Stimulated activated naive CD8-positive, alpha-beta T cell treated with anti-CD3 and anti-CD28 coated beads, Interleukin-15, amount 100 ng/mL, for 72 hours (primary cell): ENCODE data around the gene SPATS2.
A peak's percentile ranks its signal among the peaks of the same experiment; 100 is the strongest.
"Not testable (repeated sequence)": the region's sequence is repeated elsewhere in the genome, so short reads cannot be mapped to it uniquely, and the experiment has no call there.

ENCODE experiments used
- ATAC-seq: fragments of 150-1000 bp; cut with Tn5 transposase; 2 replicates; pipeline ENCODE4 v1.10.0; 2021; ENCODE audit warnings: mild to moderate bottlenecking, moderate library complexity
- DNase-seq, 2 donors: peaks; one replicate each; pipeline ENCODE4 v3.0.0; 2021 to 2022
- H3K27ac Mint-ChIP-seq, 2 donors: one replicate each; pipeline ENCODE4 v1.8.0; 2022; ENCODE audit warnings: mild to moderate bottlenecking in 2 of 2, mixed read lengths in 2 of 2, moderate library complexity in 2 of 2
- H3K27me3 Mint-ChIP-seq: one replicate; pipeline ENCODE4 v1.8.0; 2022; ENCODE audit warnings: mixed read lengths
- H3K4me1 Mint-ChIP-seq: one replicate; pipeline ENCODE4 v1.8.0; 2022; ENCODE audit warnings: mild to moderate bottlenecking, mixed read lengths
- H3K4me3 Mint-ChIP-seq, 2 donors: one replicate each; pipeline ENCODE4 v1.8.0; 2022; ENCODE audit warnings: mild to moderate bottlenecking in 2 of 2, mixed read lengths in 2 of 2, moderate library complexity in 1 of 2
- H3K9me3 Mint-ChIP-seq, 2 donors: one replicate each; pipeline ENCODE4 v1.8.0; 2022; ENCODE audit warnings: mixed read lengths in 2 of 2

Gene SPATS2

GRCh38 chr12:49367381-49368239 lies at the start of gene SPATS2:
Gene SPATS2 (plus strand): TSS chr12:49367462. CDS start chr12:49461013, 93,551 bp downstream.
- H3K4me1 Mint-ChIP-seq, result peaks cover 44% of the 10 kb centered on the region
- no peak for DNase-seq
- no peak for ATAC-seq
- no peaks in the 10 kb centered on the region for H3K9me3 Mint-ChIP-seq
- H3K27ac Mint-ChIP-seq, result peak within 1 kb of the TSS; percentile 98
- no peaks in the 10 kb centered on the region for H3K27me3 Mint-ChIP-seq
- peak within 1 kb of the TSS; percentile 78 to 84 for H3K4me3 Mint-ChIP-seq

- H3K27me3 Mint-ChIP-seq, H3K9me3 Mint-ChIP-seq, H3K4me3 Mint-ChIP-seq, DNase-seq, ATAC-seq: not testable (repeated sequence)
- H3K4me1 Mint-ChIP-seq, result peaks cover 23% of the 10 kb centered on the region
- H3K27ac Mint-ChIP-seq, result peak overlapping the region; percentile 20 to 62
Measured at GRCh38 chr12:49320411-49321103, 46.7 kb upstream of the SPATS2 start.

GRCh38 chr12:49322367-49322707 lies 44.9 kb upstream of the SPATS2 start:
- no peaks in the 10 kb centered on the region for H3K9me3 Mint-ChIP-seq
- ATAC-seq (no peak), DNase-seq (no peak)
- no peaks in the 10 kb centered on the region for H3K27me3 Mint-ChIP-seq
- peaks cover 23% of the 10 kb centered on the region for H3K4me1 Mint-ChIP-seq
- peak overlapping the region; percentile 91 to 94 for H3K4me3 Mint-ChIP-seq
- peak overlapping the region; percentile 95 to 96 for H3K27ac Mint-ChIP-seq

GRCh38 chr12:49322708-49323523 lies 44.3 kb upstream of the SPATS2 start, which contains the start of gene TROAP:
Gene TROAP (plus strand): TSS chr12:49323255. CDS start chr12:49323609, 354 bp downstream.
- peaks cover 23% of the 10 kb centered on the region for H3K4me1 Mint-ChIP-seq
- H3K27ac Mint-ChIP-seq, result peak within 1 kb of the TSS; percentile 95 to 98
- H3K4me3 Mint-ChIP-seq, result peak within 1 kb of the TSS; percentile 91 to 94
- no peaks in the 10 kb centered on the region for H3K9me3 Mint-ChIP-seq
- DNase-seq (peak; percentile 98 to 99), ATAC-seq (peak; percentile 95)
- no peaks in the 10 kb centered on the region for H3K27me3 Mint-ChIP-seq

GRCh38 chr12:49323524-49324097 lies 43.7 kb upstream of the SPATS2 start:
- H3K9me3 Mint-ChIP-seq, result no peaks in the 10 kb centered on the region
- H3K4me3 Mint-ChIP-seq, result peak overlapping the region; percentile 91 to 94
- H3K4me1 Mint-ChIP-seq, result peaks cover 23% of the 10 kb centered on the region
- ATAC-seq (no peak), DNase-seq (no peak)
- no peaks in the 10 kb centered on the region for H3K27me3 Mint-ChIP-seq
- H3K27ac Mint-ChIP-seq, result peak overlapping the region; percentile 95 to 98

GRCh38 chr12:49325606-49326005 lies 41.7 kb upstream of the SPATS2 start:
- Mint-ChIP-seq H3K27me3 (no peaks in the 10 kb centered on the region), H3K9me3 (no peaks in the 10 kb centered on the region), H3K4me3 (no peak overlapping the region), H3K4me1 (peaks cover 23% of the 10 kb centered on the region), H3K27ac (no peak overlapping the region)
- ATAC-seq, result no peak
- DNase-seq, result no peak

DNA sequence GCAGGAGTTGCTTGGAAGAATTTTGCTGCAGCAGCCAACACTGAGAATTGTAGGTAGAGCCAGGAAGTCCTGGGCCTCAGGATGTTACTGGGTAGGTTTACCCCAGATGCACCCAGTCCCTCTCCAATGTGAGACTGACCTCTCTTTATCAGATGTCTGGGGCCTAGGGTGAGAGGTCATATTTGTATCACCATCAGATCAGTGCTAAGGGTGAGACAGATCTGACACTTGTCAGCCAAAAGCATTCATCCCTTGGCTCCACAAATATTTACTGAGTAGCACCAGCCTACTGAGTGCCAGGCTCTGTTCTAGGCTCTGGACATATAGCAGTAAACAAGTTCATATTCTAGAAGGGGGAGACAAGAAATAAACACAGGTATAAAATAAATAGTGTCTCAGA lies 39.9 kb upstream of the SPATS2 start:
- H3K27me3 Mint-ChIP-seq, result peaks cover 17% of the 10 kb centered on the region
- no peaks in the 10 kb centered on the region for H3K9me3 Mint-ChIP-seq
- no peak overlapping the region for H3K27ac Mint-ChIP-seq
- DNase-seq (no peak), ATAC-seq (no peak)
- H3K4me3 Mint-ChIP-seq, result no peak overlapping the region
- peaks cover 8% of the 10 kb centered on the region for H3K4me1 Mint-ChIP-seq

DNA sequence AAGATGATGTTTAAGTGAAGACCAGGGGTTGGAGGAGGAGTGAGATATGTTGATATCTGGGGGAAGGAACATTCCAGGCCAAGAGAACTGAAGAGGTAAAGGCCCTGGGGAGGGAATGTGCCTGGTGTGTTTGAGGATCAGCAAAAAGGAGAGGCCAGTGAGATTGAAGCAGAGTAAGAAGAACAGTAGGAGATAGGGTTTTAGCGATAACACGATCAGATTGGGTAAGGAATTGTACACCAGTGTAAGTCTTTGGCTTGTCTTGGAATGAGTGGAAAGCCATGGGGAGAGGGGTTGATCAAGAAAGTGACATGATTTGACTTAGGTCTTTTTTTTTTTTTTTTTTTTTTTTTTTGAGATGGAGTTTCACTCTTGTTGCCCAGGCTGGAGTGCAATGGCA lies 39.4 kb upstream of the SPATS2 start:
- ATAC-seq (no peak), DNase-seq (no peak)
- Mint-ChIP-seq H3K4me3 (no peak overlapping the region), H3K9me3 (no peaks in the 10 kb centered on the region), H3K27me3 (peaks cover 22% of the 10 kb centered on the region), H3K4me1 (peaks cover 13% of the 10 kb centered on the region), H3K27ac (no peak overlapping the region)

DNA sequence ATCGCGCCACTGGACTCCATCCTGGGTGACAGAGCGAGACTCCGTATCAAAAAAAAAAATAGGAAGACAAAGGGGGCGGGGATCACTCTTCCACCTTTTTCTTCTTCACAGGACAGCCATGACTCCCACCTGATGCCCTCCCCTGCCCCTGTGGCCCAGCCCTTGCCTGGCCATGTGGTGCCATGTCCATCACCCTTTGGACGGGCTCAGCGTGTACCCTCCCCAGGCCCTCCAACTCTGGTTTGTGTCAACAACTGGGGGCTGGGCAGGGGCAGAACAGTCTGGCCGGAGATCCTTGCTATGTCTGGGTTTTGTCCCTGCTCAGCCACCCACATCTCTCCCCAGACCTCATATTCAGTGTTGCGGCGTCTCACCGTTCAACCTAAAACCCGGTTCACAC lies 38.4 kb upstream of the SPATS2 start:
- no peak for DNase-seq
- ATAC-seq, result no peak
- H3K27me3 Mint-ChIP-seq, result peaks cover 30% of the 10 kb centered on the region
- no peaks in the 10 kb centered on the region for H3K9me3 Mint-ChIP-seq
- H3K4me3 Mint-ChIP-seq, result no peak overlapping the region
- peaks cover 14% of the 10 kb centered on the region for H3K4me1 Mint-ChIP-seq
- peak overlapping the region in 1 of 2 donors; percentile 66 for H3K27ac Mint-ChIP-seq

DNA sequence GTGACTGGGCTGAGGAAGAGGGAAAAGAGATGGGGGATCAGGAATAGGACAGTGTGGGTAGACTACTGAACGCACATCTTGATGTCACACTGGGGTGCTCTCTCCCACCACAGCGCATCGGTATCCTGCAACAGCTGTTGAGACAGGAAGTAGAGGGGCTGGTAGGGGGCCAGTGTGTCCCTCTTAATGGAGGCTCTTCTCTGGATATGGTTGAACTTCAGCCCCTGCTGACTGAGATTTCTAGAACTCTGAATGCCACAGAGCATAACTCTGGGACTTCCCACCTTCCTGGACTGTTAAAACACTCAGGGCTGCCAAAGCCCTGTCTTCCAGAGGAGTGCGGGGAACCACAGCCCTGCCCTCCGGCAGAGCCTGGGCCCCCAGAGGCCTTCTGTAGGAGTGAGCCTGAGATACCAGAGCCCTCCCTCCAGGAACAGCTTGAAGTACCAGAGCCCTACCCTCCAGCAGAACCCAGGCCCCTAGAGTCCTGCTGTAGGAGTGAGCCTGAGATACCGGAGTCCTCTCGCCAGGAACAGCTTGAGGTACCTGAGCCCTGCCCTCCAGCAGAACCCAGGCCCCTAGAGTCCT lies 37.1 kb upstream of the SPATS2 start:
- H3K4me3 Mint-ChIP-seq, result no peak overlapping the region
- no peak overlapping the region for H3K27ac Mint-ChIP-seq
- H3K9me3 Mint-ChIP-seq, result no peaks in the 10 kb centered on the region
- no peak for DNase-seq
- no peak for ATAC-seq
- peaks cover 42% of the 10 kb centered on the region for H3K27me3 Mint-ChIP-seq
- H3K4me1 Mint-ChIP-seq, result peaks cover 13% of the 10 kb centered on the region

GRCh38 chr12:49330631-49331379 lies 36.5 kb upstream of the SPATS2 start:
- Mint-ChIP-seq H3K4me1 (peaks cover 19% of the 10 kb centered on the region), H3K4me3 (no peak overlapping the region), H3K27me3 (peaks cover 49% of the 10 kb centered on the region), H3K9me3 (no peaks in the 10 kb centered on the region), H3K27ac (no peak overlapping the region)
- ATAC-seq (no peak), DNase-seq (no peak)

- no peak overlapping the region for H3K27ac Mint-ChIP-seq
- H3K9me3 Mint-ChIP-seq, result no peaks in the 10 kb centered on the region
- DNase-seq, result no peak
- no peak overlapping the region for H3K4me3 Mint-ChIP-seq
- peaks cover 56% of the 10 kb centered on the region for H3K27me3 Mint-ChIP-seq
- peak; percentile 50 for ATAC-seq
- peaks cover 22% of the 10 kb centered on the region for H3K4me1 Mint-ChIP-seq
Measured at GRCh38 chr12:49331380-49332222, 35.7 kb upstream of the SPATS2 start.

DNA sequence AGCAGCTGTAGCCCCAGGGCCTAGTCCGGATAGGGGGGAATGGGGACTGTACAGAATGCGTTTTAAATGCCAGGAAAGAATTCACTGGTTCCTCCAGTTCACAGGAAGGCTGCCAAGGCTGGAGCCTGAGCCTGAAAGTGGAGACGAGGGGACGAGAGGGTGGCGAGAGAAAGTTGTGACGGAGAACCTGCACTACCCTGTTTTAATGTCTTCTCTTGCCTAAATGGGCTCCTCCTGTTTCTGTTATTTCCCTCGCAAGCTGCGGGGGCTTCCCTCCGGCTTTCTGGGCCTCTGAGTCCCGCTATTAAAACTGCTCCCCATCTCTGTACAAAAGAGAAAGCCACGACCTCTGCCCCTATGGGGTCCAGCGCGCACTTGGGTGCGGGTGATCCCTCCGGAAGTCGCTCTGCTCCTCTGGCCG lies 34.8 kb upstream of the SPATS2 start:
- H3K27me3 Mint-ChIP-seq, result peaks cover 64% of the 10 kb centered on the region
- no peak for DNase-seq
- no peak for ATAC-seq
- peaks cover 30% of the 10 kb centered on the region for H3K4me1 Mint-ChIP-seq
- no peak overlapping the region for H3K27ac Mint-ChIP-seq
- H3K4me3 Mint-ChIP-seq, result no peak overlapping the region
- no peaks in the 10 kb centered on the region for H3K9me3 Mint-ChIP-seq
